ENCODE results near the gene SMIM27. TPM values are rescaled to one million over a fixed set of nuclear protein-coding genes. Genes with fewer than 3 reads are reported as not detected.

SMIM27 gene
- total RNA-seq, 1 donor from 2014 or later = 12.3 TPM

- peaks cover under 1% of the 10 kb centered on the region for H3K4me1 ChIP-seq
- intact Hi-C loops (cut with DNase I) = no loop called here
- H3K36me3 ChIP-seq = no peaks in the 10 kb centered on the region
- no peak for DNase-seq
- H3K9me3 ChIP-seq = no peaks in the 10 kb centered on the region
- ATAC-seq = no peak
- H3K27me3 ChIP-seq (ENCODE audit: low read depth) = no peaks in the 10 kb centered on the region
- no peak for TF ChIP-seq CTCF (IDR thresholded peaks at IDR 0.05)
- no peak overlapping the region for H3K4me3 ChIP-seq
- no peak overlapping the region for H3K27ac ChIP-seq
Observed at GRCh38 chr9:32558408-32558934, 6.3 kb downstream of the SMIM27 start.

- intact Hi-C loops (cut with DNase I) = no loop called here
- no peak for TF ChIP-seq CTCF (IDR thresholded peaks at IDR 0.05)
- peaks cover 40% of the 10 kb centered on the region for H3K36me3 ChIP-seq
- peaks cover 4% of the 10 kb centered on the region for H3K4me1 ChIP-seq
- ATAC-seq (no peak), DNase-seq (no peak)
- no peak overlapping the region for H3K4me3 ChIP-seq
- no peaks in the 10 kb centered on the region for H3K27me3 ChIP-seq (ENCODE audit: low read depth)
- no peak overlapping the region for H3K27ac ChIP-seq
- no peaks in the 10 kb centered on the region for H3K9me3 ChIP-seq
Observed at GRCh38 chr9:32565967-32566366, 13.8 kb downstream of the SMIM27 start.

- ATAC-seq = peak in 1 of 2 donors; percentile 37
- H3K27ac ChIP-seq = no peak overlapping the region
- no peak for DNase-seq
Observed at GRCh38 chr9:32566770-32567169, 14.6 kb downstream of the SMIM27 start.

GRCh38 chr9:32570262-32570661 lies 18.1 kb downstream of the SMIM27 start:
- no peaks in the 10 kb centered on the region for H3K27me3 ChIP-seq (ENCODE audit: low read depth)
- intact Hi-C loops (cut with DNase I) = no loop called here
- H3K36me3 ChIP-seq = peaks cover 29% of the 10 kb centered on the region
- TF ChIP-seq CTCF (IDR thresholded peaks at IDR 0.05) = no peak
- H3K4me1 ChIP-seq = peaks cover 23% of the 10 kb centered on the region
- H3K4me3 ChIP-seq = no peak overlapping the region
- ATAC-seq = no peak
- H3K27ac ChIP-seq = no peak overlapping the region
- no peaks in the 10 kb centered on the region for H3K9me3 ChIP-seq
- DNase-seq = no peak

More at GRCh38 chr9:32566770-32567169, 14.6 kb downstream of the SMIM27 start:
- H3K4me1 ChIP-seq = peaks cover 12% of the 10 kb centered on the region
- no peak overlapping the region for H3K4me3 ChIP-seq
- no peaks in the 10 kb centered on the region for H3K9me3 ChIP-seq
- peaks cover 40% of the 10 kb centered on the region for H3K36me3 ChIP-seq
- TF ChIP-seq CTCF (IDR thresholded peaks at IDR 0.05) = no peak
- intact Hi-C loops (cut with DNase I) = no loop called here
- no peaks in the 10 kb centered on the region for H3K27me3 ChIP-seq (ENCODE audit: low read depth)

- intact Hi-C loops (cut with DNase I) = no loop called here
Observed at GRCh38 chr9:32571969-32572899, 20.1 kb downstream of the SMIM27 start.

More at GRCh38 chr9:32571969-32572899, 20.1 kb downstream of the SMIM27 start:
- Histone ChIP-seq H3K4me3 (peak overlapping the region; percentile 97), H3K4me1 (peaks cover 23% of the 10 kb centered on the region), H3K27ac (peak overlapping the region; percentile 93), H3K27me3 (ENCODE audit: low read depth) (no peaks in the 10 kb centered on the region), H3K36me3 (peaks cover 10% of the 10 kb centered on the region), H3K9me3 (no peaks in the 10 kb centered on the region)
- ATAC-seq (peak; percentile 94), DNase-seq (peak; percentile 64)
- TF ChIP-seq CTCF (IDR thresholded peaks at IDR 0.05) = peak; percentile 56
